Astrocyte (in vitro differentiated cells and primary cell): ENCODE measurements around the gene HOXC6.

Experiments
- EZH2 ChIP-seq: IDR thresholded peaks from 2 replicates; pipeline ENCODE4 v1.6.1; 2012; ENCODE audit warnings: mild to moderate bottlenecking, low read length, inconsistent platforms; ENCODE audit not compliant: insufficient read depth
- TF ChIP-seq, protein P1 (sequence below): IDR thresholded peaks from 2 replicates; pipeline ENCODE4 v1.5.1; 2011; ENCODE audit warnings: low read depth, mild to moderate bottlenecking, inconsistent platforms, low read length, moderate library complexity; ENCODE audit not compliant: insufficient read depth

DNA sequence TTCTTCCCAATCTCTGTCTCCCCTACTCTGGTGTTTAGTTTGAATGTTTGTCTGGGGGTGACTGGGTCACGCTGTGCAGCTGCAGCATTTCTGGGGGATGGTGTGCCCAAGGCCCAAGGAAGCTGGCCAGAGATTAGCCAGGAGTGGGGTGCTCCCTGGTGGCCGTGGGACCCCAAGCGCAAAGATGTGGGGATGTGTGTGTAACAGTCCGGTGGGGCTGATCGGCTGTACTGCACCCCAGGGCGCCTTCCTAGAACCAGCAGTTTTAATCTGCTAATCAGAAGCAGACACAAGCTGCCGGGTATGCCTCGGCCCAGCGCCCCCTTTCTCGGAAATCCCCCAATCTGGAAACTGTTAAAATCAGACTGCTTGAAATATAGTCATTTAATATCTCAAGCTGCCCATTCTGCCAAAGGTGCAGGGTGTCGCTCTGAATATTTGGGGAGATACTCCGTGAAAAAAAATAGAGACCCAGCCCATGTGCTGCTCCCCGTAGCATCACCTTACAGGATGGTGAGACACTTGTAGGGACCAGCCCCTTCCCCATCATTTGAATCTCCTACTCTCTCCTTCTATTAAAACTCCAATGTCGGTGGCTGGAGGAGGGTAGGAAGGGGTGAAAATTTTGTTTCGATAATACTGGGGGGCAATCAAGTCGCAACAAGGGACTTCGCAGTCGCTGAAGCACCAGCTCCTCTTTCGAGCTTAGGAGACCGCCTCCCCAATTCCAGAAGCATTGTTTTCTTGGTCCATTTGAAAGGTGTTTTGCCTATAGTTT, 24.0 kb upstream of the HOXC6 start:
- TF ChIP-seq EZH2: no peak
- TF ChIP-seq, protein P1, sequence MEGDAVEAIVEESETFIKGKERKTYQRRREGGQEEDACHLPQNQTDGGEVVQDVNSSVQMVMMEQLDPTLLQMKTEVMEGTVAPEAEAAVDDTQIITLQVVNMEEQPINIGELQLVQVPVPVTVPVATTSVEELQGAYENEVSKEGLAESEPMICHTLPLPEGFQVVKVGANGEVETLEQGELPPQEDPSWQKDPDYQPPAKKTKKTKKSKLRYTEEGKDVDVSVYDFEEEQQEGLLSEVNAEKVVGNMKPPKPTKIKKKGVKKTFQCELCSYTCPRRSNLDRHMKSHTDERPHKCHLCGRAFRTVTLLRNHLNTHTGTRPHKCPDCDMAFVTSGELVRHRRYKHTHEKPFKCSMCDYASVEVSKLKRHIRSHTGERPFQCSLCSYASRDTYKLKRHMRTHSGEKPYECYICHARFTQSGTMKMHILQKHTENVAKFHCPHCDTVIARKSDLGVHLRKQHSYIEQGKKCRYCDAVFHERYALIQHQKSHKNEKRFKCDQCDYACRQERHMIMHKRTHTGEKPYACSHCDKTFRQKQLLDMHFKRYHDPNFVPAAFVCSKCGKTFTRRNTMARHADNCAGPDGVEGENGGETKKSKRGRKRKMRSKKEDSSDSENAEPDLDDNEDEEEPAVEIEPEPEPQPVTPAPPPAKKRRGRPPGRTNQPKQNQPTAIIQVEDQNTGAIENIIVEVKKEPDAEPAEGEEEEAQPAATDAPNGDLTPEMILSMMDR: no peak
